Measurements from ENCODE around the gene IZUMO3. TPM values are rescaled to one million over a fixed set of nuclear protein-coding genes. Genes with fewer than 3 reads are reported as not detected.

Gene IZUMO3
- total RNA-seq, 1 experiment from 2014 or later: not detected

DNA sequence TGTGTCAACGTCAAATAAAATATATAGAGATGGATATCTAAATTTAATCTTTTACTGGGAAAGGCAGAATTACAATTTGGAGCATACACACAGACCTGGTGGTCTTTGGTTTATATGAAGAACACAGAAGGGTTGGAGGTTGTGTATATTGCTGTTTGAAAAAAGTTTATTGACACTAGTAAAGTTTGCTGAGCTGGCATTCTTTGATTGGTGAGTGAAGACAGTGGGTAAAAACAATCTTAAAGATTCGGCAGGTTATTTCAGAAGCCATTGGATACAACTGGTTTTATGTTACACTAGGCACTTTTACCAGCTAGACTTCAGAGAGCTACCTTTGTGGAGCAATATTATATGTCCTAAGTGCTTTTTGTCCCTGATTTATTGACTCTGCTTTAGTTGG lies 27.2 kb downstream of the IZUMO3 start:
- intact Hi-C loops (cut with micrococcal nuclease): no loop called here
- no peaks in the 10 kb centered on the region for H3K36me3 ChIP-seq (ENCODE audit: control insufficient read depth in 1 of 2, insufficient read depth in 2 of 2, low read length in 2 of 2)
- POLR2A ChIA-PET: no interaction called here
- H2AFZ ChIP-seq (ENCODE audit: low read depth, low read length, poor library complexity, severe bottlenecking): no peak overlapping the region
- no peaks in the 10 kb centered on the region for H3K4me1 ChIP-seq (ENCODE audit: control insufficient read depth in 1 of 2, insufficient read depth in 2 of 2, low read length in 2 of 2)
- H3K79me2 ChIP-seq (ENCODE audit: insufficient read depth, low read length): no peaks in the 10 kb centered on the region
- DNase-seq (ENCODE audit: low read depth, low spot score) (no peak), ATAC-seq (no peak)
- RAD21 ChIA-PET (ENCODE audit: low non-redundant PET in 1 of 2, low total read pairs in 2 of 2, uncharacterized antibody in 2 of 2, unreplicated experiment in 2 of 2): no interaction called here
- no peaks in the 10 kb centered on the region for H4K20me1 ChIP-seq (ENCODE audit: insufficient read depth)
- no peak overlapping the region for H3K27ac ChIP-seq (ENCODE audit: low read depth, low read length)
- H3K27me3 ChIP-seq (ENCODE audit: insufficient read depth, low read length): no peaks in the 10 kb centered on the region
- no peak overlapping the region for H3K4me2 ChIP-seq (ENCODE audit: low read length)
- TF ChIP-seq POLR2A (IDR thresholded peaks at IDR 0.05; ENCODE audit: borderline replicate concordance, extremely low read depth, insufficient read depth, insufficient read length) (no peak), RAD21 (IDR thresholded peaks at IDR 0.05; ENCODE audit: low read depth) (no peak), JUND (IDR thresholded peaks at IDR 0.05) (no peak), EZH2 (IDR thresholded peaks at IDR 0.05) (no peak), TCF7L2 (IDR thresholded peaks at IDR 0.05; ENCODE audit: borderline replicate concordance, extremely low read depth, insufficient read depth, insufficient read length) (no peak), POLR2AphosphoS5 (IDR thresholded peaks at IDR 0.05; ENCODE audit: low read depth, low read length) (no peak), EGR1 (IDR thresholded peaks at IDR 0.05; ENCODE audit: low read depth) (no peak), CEBPB (IDR thresholded peaks at IDR 0.05; ENCODE audit: low read depth) (no peak), ZNF274 (IDR thresholded peaks at IDR 0.05; ENCODE audit: low read depth, low read length) (no peak)
- TF ChIP-seq, protein P1, sequence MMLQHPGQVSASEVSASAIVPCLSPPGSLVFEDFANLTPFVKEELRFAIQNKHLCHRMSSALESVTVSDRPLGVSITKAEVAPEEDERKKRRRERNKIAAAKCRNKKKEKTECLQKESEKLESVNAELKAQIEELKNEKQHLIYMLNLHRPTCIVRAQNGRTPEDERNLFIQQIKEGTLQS (IDR thresholded peaks at IDR 0.05): no peak
- TF ChIP-seq, protein P2, sequence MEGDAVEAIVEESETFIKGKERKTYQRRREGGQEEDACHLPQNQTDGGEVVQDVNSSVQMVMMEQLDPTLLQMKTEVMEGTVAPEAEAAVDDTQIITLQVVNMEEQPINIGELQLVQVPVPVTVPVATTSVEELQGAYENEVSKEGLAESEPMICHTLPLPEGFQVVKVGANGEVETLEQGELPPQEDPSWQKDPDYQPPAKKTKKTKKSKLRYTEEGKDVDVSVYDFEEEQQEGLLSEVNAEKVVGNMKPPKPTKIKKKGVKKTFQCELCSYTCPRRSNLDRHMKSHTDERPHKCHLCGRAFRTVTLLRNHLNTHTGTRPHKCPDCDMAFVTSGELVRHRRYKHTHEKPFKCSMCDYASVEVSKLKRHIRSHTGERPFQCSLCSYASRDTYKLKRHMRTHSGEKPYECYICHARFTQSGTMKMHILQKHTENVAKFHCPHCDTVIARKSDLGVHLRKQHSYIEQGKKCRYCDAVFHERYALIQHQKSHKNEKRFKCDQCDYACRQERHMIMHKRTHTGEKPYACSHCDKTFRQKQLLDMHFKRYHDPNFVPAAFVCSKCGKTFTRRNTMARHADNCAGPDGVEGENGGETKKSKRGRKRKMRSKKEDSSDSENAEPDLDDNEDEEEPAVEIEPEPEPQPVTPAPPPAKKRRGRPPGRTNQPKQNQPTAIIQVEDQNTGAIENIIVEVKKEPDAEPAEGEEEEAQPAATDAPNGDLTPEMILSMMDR (IDR thresholded peaks at IDR 0.05 in 2 of 3, conservative IDR thresholded peaks at IDR 0.05 in 1 of 3; ENCODE audit: borderline replicate concordance in 1 of 3, insufficient read depth in 1 of 3, low read depth in 2 of 3, low read length in 2 of 3): no peak
- TF ChIP-seq, protein P3, sequence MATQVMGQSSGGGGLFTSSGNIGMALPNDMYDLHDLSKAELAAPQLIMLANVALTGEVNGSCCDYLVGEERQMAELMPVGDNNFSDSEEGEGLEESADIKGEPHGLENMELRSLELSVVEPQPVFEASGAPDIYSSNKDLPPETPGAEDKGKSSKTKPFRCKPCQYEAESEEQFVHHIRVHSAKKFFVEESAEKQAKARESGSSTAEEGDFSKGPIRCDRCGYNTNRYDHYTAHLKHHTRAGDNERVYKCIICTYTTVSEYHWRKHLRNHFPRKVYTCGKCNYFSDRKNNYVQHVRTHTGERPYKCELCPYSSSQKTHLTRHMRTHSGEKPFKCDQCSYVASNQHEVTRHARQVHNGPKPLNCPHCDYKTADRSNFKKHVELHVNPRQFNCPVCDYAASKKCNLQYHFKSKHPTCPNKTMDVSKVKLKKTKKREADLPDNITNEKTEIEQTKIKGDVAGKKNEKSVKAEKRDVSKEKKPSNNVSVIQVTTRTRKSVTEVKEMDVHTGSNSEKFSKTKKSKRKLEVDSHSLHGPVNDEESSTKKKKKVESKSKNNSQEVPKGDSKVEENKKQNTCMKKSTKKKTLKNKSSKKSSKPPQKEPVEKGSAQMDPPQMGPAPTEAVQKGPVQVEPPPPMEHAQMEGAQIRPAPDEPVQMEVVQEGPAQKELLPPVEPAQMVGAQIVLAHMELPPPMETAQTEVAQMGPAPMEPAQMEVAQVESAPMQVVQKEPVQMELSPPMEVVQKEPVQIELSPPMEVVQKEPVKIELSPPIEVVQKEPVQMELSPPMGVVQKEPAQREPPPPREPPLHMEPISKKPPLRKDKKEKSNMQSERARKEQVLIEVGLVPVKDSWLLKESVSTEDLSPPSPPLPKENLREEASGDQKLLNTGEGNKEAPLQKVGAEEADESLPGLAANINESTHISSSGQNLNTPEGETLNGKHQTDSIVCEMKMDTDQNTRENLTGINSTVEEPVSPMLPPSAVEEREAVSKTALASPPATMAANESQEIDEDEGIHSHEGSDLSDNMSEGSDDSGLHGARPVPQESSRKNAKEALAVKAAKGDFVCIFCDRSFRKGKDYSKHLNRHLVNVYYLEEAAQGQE (IDR thresholded peaks at IDR 0.05; ENCODE audit: low read depth): no peak
- H3K9ac ChIP-seq (ENCODE audit: low read length): no peak overlapping the region
- no TSS peak for BruUV-seq (replicated peaks)
- H3K9me3 ChIP-seq (ENCODE audit: control insufficient read depth in 1 of 2, insufficient read depth in 1 of 2, low read depth in 1 of 2, low read length in 2 of 2): peaks cover 0 to 7% of the 10 kb centered on the region in 2 experiments; a peak in 1 of 4 replicates
- no peak overlapping the region for H3K4me3 ChIP-seq (replicated peaks in 1 of 2; ENCODE audit: low read depth in 1 of 2, low read length in 2 of 2)
- H3K9me2 ChIP-seq (ENCODE audit: insufficient read depth): no peaks in the 10 kb centered on the region
- CTCF ChIA-PET: no interaction called here
